Bronchial epithelial cell (primary cell): ENCODE measurements around the gene CCDC28B. TPM values are rescaled to one million over a fixed set of nuclear protein-coding genes. Genes with fewer than 3 reads are reported as not detected.

Experiments used
- DNase-seq: peaks from one replicate; pipeline ENCODE4 v3.0.0-alpha.2; 2010; ENCODE audit warnings: low read depth
- FAIRE-seq: peaks from 2 replicates; lab custom pipeline; 2011; peaks lifted over from hg19 to GRCh38; lab: Jason Lieb, UNC
- H3K27me3 ChIP-seq: 2 replicates; pipeline ENCODE4 v1.5.1; 2011; ENCODE audit warnings: low read length; ENCODE audit not compliant: control insufficient read depth, insufficient read depth
- H3K36me3 ChIP-seq: 2 replicates; pipeline ENCODE4 v1.5.1; 2011; ENCODE audit warnings: low read length; ENCODE audit not compliant: control insufficient read depth, insufficient read depth
- H3K4me3 ChIP-seq: 2 replicates; pipeline ENCODE4 v1.5.1; 2011; ENCODE audit warnings: mild to moderate bottlenecking, low read depth, low read length, control low read depth
- CTCF ChIP-seq: IDR thresholded peaks from 2 replicates; pipeline ENCODE4 v1.5.1; 2011; ENCODE audit warnings: mild to moderate bottlenecking, moderate library complexity, low read length, control low read depth, inconsistent platforms; ENCODE audit not compliant: insufficient read depth, severe bottlenecking
- total RNA-seq: library from RNA; depleted of rRNA; stranded (reverse); fragments of >200 nt; gene quantifications from 2 replicates; pipeline ENCODE4 v1.2.1, GENCODE V29; 2014

CCDC28B gene
- total RNA-seq, 1 donor from 2014 or later = 2.9 TPM

GRCh38 chr1:32186077-32186476, 14.3 kb upstream of the CCDC28B start:
- DNase-seq = no peak
- TF ChIP-seq CTCF = no peak
- Histone ChIP-seq H3K36me3 (peaks cover 41% of the 10 kb centered on the region), H3K4me3 (no peak overlapping the region), H3K27me3 (no peaks in the 10 kb centered on the region)
- FAIRE-seq = no peak

GRCh38 chr1:32186491-32186890, 13.9 kb upstream of the CCDC28B start:
- Histone ChIP-seq H3K27me3 (no peaks in the 10 kb centered on the region), H3K4me3 (no peak overlapping the region), H3K36me3 (peaks cover 38% of the 10 kb centered on the region)
- no peak for TF ChIP-seq CTCF
- FAIRE-seq (no peak), DNase-seq (no peak)

- no peak overlapping the region for H3K4me3 ChIP-seq
- no peaks in the 10 kb centered on the region for H3K27me3 ChIP-seq
- FAIRE-seq (no peak), DNase-seq (no peak)
- peaks cover 40% of the 10 kb centered on the region for H3K36me3 ChIP-seq
- TF ChIP-seq CTCF = no peak
These were observed 12.5 kb upstream of the CCDC28B start for GRCh38 chr1:32187850-32188249.

- no peak for TF ChIP-seq CTCF
- FAIRE-seq (no peak), DNase-seq (no peak)
- peaks cover 52% of the 10 kb centered on the region for H3K36me3 ChIP-seq
- H3K4me3 ChIP-seq = no peak overlapping the region
- no peaks in the 10 kb centered on the region for H3K27me3 ChIP-seq
These were observed 8.0 kb upstream of the CCDC28B start for GRCh38 chr1:32192220-32192948.

GRCh38 chr1:32194984-32195383, 5.4 kb upstream of the CCDC28B start:
- Histone ChIP-seq H3K4me3 (no peak overlapping the region), H3K27me3 (no peaks in the 10 kb centered on the region), H3K36me3 (peaks cover 37% of the 10 kb centered on the region)
- FAIRE-seq (no peak), DNase-seq (no peak)
- TF ChIP-seq CTCF = no peak

GRCh38 chr1:32195531-32195930, 4.9 kb upstream of the CCDC28B start:
- FAIRE-seq (no peak), DNase-seq (no peak)
- Histone ChIP-seq H3K27me3 (no peaks in the 10 kb centered on the region), H3K36me3 (peaks cover 33% of the 10 kb centered on the region), H3K4me3 (no peak overlapping the region)
- TF ChIP-seq CTCF = no peak
